SKM-1 treated with dmso at 0.1 percent for 144 hours (cell line): ENCODE results near the gene AMPD1.

Experiments used
- DNase-seq: peaks from one replicate; lab custom pipeline; 2025; ENCODE audit not compliant: unreplicated experiment; lab: John Stamatoyannopoulos, UW

AMPD1 gene

GRCh38 chr1:114641377-114641776 lies 54.0 kb downstream of the AMPD1 start:
- DNase-seq: no peak

GRCh38 chr1:114638910-114639309 lies 56.4 kb downstream of the AMPD1 start:
- no peak for DNase-seq

DNA sequence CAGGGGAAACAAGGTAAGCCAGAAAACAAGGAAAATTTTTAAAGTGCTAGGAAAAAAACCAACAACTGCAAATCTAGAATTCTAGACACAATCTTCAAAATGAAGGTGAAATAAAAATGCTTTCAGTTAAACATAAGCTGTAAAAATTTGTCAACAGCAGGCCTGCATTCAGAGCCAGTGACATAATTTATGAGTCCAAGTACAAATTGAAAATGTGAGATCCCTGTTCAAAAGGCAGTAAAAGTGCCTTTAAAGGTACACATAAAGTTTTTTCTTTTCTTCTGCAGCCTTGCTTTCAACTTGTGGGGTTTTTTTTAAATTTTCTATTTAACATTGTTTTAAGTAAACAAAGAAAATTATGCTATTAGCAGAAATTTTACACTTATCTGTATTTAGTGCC lies 62.9 kb downstream of the AMPD1 start:
- no peak for DNase-seq

DNA sequence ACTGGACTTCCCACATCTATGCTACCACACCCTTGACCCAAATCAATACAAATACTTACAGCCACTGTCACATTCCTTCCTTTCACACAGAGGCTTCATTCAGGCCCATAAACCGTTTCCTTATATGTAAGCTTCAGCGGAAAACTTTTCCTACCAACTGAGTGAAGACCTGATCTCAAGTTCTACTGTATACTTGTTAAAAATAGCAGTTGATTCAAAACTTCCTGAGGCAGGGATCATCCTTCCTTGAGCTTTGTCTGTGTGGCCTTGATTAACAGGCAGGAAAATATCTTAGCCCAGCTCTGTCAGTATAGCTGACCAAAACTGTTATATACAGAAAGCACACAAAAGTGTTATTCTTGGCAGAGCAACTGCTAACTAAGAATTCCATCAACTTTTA lies 68.2 kb downstream of the AMPD1 start:
- no peak for DNase-seq

DNA sequence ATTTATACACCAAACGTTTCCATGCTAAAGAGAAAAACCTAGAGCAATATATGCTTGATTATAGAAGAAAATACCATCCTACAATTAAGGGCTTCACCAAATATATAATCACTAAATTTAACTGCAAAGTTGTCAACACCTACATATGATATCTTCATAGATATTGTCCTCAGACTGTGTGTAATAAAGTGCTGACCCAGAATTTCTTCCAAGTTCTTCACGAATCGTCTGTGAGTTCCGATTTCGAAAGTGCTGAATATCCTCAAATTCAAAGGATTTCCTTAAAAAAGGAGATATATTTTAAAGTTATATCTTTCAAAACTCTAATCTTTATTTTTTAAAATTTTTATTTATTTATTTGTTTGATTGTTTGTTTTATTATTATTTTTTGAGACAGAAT lies 72.0 kb downstream of the AMPD1 start:
- DNase-seq: no peak
